UCSD-AML1 (cell line): Measurements from ENCODE around the gene OTUD3.
"Not testable (repeated sequence)": the region's sequence is repeated elsewhere in the genome, so short reads cannot be mapped to it uniquely, and the experiment has no call there.

Experiments used
- DNase-seq: peaks from one replicate; lab custom pipeline; 2025; ENCODE audit not compliant: unreplicated experiment; lab: John Stamatoyannopoulos, UW

The OTUD3 gene

GRCh38 chr1:19910650-19911049, 28.5 kb downstream of the OTUD3 start:
- no peak for DNase-seq

DNA sequence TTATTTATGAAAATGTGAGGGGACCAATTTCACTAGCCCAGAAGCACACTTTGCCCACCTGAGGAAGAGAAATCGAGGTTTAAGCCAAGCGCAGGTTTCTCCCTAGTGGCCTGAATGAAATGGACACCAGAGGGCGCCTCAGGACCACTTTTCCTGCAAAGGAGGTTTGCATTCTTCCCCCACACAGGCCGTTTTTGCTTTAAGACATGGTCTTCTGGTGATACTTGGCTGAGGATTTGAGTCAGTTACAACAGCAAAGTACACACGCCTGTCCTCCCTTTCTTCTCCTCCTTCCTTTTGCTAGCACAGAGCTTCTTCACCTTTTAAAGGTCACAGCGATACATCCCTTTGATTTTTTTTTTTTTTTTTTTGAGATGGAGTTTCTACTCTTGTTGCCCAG, 35.9 kb downstream of the OTUD3 start:
- DNase-seq = peak; percentile 59

DNA sequence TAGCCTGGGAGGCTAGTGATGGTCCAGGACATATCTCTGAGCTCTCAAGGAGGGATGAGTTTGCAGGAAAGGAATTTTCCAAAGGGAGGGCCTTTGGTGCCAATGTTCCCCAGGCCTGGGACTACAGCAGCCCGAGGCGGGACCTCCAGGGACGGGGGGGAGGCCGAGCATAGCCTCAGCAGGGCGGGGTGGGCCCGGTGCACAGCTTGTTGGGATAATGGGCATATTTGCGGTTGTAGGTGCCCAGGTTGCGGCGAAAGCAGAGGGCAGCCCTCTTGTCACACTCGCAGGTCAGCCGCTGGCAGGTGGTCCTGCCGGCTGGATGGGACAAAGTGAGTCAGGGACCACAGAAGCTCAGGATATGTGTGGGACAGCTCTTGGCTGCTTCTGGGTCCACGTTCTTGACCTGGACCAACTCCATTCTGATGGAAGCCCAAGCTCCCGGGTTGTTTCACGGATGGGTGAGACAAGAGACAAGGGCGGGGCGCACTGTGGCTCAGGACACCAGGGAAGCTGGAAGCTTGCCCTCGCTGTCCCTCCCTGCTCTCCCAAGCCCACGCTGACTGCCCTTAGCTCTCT, 38.0 kb downstream of the OTUD3 start:
- no peak for DNase-seq

DNA sequence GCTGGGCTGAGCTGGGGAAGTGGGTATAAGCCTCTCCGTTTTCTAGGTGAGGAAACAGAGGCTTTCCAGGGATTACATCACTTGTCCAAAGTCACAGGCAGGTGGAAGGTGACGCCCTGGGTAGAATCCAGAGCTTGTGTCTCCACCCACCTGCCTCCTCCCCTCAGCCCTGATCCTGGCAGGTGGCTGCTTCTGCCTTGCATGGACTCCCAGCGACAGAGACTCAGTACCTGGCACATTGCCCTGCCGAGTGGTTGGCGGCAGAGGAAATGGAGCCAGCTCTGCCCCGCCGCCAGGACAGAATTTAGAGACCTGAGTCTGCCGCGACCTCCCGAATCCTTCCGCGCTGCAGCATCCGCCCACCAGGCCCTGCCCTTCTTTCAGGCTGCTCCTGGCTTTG, 39.1 kb downstream of the OTUD3 start:
- no peak for DNase-seq

- DNase-seq = no peak
These were observed 40.0 kb downstream of the OTUD3 start for GRCh38 chr1:19922015-19922688.

DNA sequence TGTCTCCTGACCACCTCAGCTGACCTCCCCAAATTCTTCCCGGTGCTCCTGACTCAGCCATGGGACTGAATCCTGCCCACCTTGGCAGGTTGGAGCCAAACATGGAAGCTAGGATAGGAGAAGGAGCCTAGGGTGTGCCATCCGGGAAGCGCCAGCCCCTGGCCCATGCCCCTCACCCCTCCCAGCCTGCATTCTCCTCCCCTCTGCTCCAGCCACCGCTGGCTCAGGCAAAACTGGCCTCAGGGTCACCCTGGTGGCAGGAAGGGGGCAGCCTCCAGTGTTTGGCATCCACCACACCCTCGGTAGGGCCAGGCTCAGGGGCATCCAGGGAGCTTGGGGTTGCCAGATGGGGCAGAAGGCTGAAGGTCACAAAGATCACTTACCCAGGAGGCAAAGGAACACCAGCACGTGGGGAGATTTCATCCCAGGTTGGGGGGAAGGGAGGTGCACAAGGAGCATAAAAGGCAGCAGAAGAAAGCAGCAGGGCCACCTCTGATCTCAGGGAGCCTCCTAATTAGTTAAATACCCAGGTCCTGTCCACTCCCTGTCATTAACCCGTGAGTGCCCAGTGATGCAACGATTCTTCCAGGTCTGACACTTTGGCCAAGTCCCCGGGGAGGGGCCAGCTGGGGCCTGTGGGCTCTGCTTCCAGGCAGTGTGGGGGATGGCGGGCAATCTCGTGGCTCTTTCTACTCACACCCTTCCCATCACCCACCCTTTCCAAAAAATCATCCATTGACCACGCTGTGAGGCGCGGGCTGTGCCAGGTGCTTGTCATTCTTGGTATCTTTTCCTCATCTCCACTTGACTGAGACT, 41.1 kb downstream of the OTUD3 start, which contains the start of gene PLA2G2E:
Gene PLA2G2E, minus strand, starts transcription at position 481 of the 816 bp plus-strand sequence. Its CDS starts 58 bp downstream, at position 423.
- DNase-seq = no peak

- no peak for DNase-seq
These were observed 41.8 kb downstream of the OTUD3 start for GRCh38 chr1:19923953-19924346.

- DNase-seq = no peak
These were observed 43.3 kb downstream of the OTUD3 start for GRCh38 chr1:19925342-19926070.

DNA sequence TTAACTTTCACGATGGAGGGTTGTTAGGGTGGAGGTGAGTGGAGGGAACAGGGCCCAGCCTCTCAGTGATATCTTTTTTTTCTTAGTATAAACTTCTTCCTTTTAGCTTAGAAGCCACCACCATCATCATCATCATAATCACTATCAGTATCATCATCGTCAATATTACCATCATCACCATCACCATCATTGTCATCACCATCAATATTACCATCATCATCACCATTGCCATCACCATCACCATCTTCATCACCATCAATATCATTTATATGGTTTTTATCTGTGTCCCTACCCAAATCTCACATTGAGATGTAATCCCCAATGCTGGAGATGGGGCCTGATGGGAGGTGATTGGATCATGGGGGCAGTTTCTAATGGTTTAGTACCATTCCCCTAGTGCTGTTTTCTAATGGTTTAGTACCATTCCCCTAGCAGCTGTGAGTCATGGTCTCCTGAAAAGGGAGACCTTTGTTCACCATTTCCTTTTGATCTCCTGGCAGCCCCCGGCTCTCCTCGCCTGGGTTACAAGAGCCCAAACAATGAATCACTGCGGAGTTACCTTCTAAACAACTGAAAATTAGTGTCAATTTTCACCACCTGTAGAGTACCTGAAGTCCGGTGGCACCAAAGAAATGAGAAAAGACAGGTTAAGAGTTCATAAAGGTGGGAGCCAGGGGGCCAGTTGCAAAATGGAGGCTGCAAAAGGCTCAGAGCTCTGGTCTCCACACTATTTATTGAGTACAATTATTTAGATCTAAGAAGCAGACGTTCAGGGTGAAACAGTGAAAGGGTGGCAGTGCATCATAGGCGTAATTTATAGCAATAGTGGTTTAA, 44.3 kb downstream of the OTUD3 start:
- DNase-seq = no peak

DNA sequence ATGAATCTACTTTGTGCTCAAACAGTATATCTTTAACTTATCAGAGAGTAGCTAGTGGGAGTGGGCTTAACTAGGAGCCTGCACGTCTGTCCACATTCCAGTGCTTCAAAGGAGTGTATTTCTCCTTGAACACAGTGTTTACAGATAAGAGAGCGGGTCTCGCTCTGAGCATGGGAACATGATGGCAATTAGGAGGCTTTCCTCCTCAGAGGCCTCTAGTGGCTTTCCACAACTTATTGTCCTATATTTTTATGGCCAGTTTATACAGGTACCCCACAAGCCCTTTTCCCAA, 44.9 kb downstream of the OTUD3 start:
- DNase-seq = not testable (repeated sequence)

- no peak for DNase-seq
These were observed 50.7 kb downstream of the OTUD3 start for GRCh38 chr1:19932866-19933265.

GRCh38 chr1:19934336-19934735, 52.1 kb downstream of the OTUD3 start:
- no peak for DNase-seq

- DNase-seq = no peak
These were observed 54.0 kb downstream of the OTUD3 start for GRCh38 chr1:19936061-19936750.

GRCh38 chr1:19938472-19938871, 56.3 kb downstream of the OTUD3 start:
- DNase-seq = no peak

DNA sequence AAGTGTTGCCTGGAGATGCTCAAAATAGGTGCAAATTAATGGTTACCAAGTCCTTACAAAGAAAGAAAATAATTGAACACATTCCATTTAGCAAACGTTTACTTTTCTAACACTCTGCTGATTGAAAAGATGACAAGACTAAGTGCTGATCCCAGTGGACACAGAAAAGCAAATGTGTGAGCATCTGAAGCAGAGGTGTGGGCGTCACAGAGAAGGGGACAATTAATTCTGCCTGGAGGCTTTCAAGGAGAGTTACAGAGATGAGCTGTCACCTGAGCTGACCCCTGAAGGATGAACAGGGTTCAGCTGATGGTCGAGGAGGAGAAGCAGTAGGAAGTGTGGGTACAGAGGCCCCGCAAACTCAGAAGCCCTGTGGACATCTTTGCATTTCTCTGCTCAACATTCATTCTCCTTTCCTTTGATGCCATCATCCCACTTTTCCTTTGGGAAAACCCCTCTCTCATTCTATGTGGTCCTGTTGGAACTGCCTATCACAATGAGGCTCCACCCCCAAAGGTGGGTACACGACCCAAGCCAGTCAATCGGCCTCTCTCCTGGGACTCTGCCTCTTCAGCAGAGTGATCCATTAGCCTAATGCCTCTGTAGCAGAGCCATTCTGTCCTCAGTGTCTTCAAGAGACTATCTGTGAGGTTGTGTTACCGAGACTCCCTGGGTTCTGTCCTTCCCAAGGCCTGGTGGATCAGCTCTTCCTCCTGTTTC, 58.5 kb downstream of the OTUD3 start:
- no peak for DNase-seq

DNA sequence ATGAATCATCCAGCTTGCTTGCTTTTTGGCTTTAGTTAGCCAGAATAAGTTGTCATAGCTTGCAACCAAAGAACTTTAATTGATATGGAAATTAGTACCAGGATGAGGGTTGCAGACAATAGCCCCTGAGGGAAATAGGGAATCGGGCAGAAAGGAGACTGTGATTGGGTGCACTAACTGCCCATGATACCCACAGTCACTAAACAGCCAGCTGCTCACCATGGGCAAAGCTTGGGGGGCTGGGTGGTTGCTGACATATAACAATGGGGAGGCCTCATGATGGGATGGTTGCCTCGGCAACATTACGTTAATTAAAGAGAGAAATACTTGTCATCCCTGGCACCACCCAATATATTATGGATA, 59.0 kb downstream of the OTUD3 start:
- no peak for DNase-seq

DNA sequence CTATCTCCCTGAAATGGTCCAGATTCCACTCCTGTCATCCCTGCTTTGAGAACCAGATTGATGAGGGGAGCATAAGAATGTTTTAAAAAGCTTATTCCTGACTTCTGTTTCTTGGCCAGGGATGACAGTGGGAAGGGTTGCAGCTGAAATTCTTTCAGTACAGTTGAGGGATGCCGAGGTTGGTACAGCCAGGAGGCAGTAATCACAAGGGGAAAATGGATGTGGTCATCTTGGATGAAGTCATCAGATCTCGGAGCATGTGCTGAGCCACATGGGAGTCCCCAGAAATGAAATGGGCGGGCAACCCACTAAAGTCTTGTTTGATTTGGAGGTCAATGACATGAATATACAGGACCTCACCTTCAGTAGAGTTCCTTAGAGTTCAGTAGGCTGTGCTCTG, 59.9 kb downstream of the OTUD3 start:
- DNase-seq = no peak

DNA sequence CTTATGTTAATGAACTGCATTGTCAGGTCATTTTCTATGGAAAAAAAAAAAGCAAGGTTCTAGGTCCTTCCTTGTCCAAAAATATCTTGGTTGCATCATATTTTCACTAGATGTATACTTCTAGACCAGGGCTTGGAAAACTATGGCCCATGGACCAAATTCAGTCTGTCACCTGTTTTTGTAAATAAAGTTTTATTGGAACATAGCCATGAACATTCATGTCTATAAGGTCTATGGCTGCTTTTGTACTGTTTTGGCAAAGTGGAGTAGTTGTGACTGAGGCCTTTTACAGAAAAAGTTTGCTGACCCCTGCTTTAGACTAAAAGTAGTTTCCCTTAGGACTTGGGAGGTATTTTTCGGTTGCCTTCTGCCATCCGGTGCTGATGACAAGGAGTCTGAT, 60.5 kb downstream of the OTUD3 start:
- DNase-seq = no peak

DNA sequence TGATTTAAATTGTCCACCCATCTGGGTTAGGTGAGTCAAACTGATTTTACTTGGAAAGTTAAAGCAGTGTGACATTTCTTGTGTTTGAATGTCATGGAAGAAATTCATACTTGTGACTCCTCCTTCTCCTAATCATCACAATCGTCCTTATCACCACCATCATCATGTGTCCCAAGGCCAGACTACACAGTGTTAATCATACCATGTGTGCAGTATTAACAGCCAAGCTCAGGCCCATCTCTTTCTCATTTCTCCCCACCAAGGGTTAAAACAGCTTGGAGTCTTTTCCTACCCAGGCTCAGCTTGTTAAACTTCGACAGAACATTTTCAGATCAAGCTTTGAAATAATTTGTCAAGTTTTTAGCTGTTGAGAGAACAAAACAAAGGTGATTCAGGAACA, 63.7 kb downstream of the OTUD3 start:
- DNase-seq = no peak

GRCh38 chr1:19946331-19946751, 64.1 kb downstream of the OTUD3 start:
- DNase-seq = no peak
